NCI-H2107 treated with DMSO at 0.1 percent for 48 hours (cell line): Measurements from ENCODE around the gene RXRB.
A peak's percentile ranks its signal among the peaks of the same experiment; 100 is the strongest.

Experiments
- DNase-seq: peaks from one replicate; lab custom pipeline; 2025; ENCODE audit not compliant: unreplicated experiment; lab: John Stamatoyannopoulos, UW

The RXRB gene

GRCh38 chr6:33177552-33178446, 22.7 kb downstream of the RXRB start:
- no peak for DNase-seq

- DNase-seq, result no peak
Measured at GRCh38 chr6:33176906-33177305, 23.6 kb downstream of the RXRB start.

- DNase-seq, result no peak
Measured at GRCh38 chr6:33175436-33176069, 24.9 kb downstream of the RXRB start.

GRCh38 chr6:33174784-33175183, 25.7 kb downstream of the RXRB start:
- DNase-seq, result no peak

GRCh38 chr6:33173535-33174180, 26.8 kb downstream of the RXRB start:
- DNase-seq, result no peak

- peak; percentile 3 for DNase-seq
Measured at GRCh38 chr6:33172688-33173534, 27.6 kb downstream of the RXRB start.

- no peak for DNase-seq
Measured at GRCh38 chr6:33171880-33172687, 28.4 kb downstream of the RXRB start.

GRCh38 chr6:33171016-33171879, 29.2 kb downstream of the RXRB start:
- DNase-seq, result no peak

GRCh38 chr6:33170176-33171015, 30.1 kb downstream of the RXRB start:
- no peak for DNase-seq

GRCh38 chr6:33169291-33170175, 30.9 kb downstream of the RXRB start:
- no peak for DNase-seq

- no peak for DNase-seq
Measured at GRCh38 chr6:33168639-33169038, 31.8 kb downstream of the RXRB start.

- DNase-seq, result no peak
Measured at GRCh38 chr6:33168284-33168601, 32.2 kb downstream of the RXRB start.

GRCh38 chr6:33167374-33168283, 32.8 kb downstream of the RXRB start:
- no peak for DNase-seq

- DNase-seq, result no peak
Measured at GRCh38 chr6:33166811-33167210, 33.7 kb downstream of the RXRB start.

- DNase-seq, result no peak
Measured at GRCh38 chr6:33166363-33166762, 34.1 kb downstream of the RXRB start.

GRCh38 chr6:33165581-33166258, 34.7 kb downstream of the RXRB start:
- DNase-seq, result no peak
